ENCODE data around the gene EVA1A.

The EVA1A gene

GRCh38 chr2:75589391-75590105, 28.8 kb upstream of the EVA1A start:
- DNase-seq (ENCODE audit: low spot score): no peak

- no peak for DNase-seq (ENCODE audit: low spot score)
These were observed 27.3 kb upstream of the EVA1A start for GRCh38 chr2:75587954-75588587.

GRCh38 chr2:75586971-75587370, 26.2 kb upstream of the EVA1A start:
- no peak for DNase-seq (ENCODE audit: low spot score)

GRCh38 chr2:75582840-75583239, 22.1 kb upstream of the EVA1A start:
- no peak for DNase-seq (ENCODE audit: low spot score)

GRCh38 chr2:75580606-75581005, 19.9 kb upstream of the EVA1A start:
- DNase-seq (ENCODE audit: low spot score): no peak

GRCh38 chr2:75580156-75580555, 19.4 kb upstream of the EVA1A start:
- DNase-seq (ENCODE audit: low spot score): no peak

- DNase-seq (ENCODE audit: low spot score): no peak
These were observed 18.4 kb upstream of the EVA1A start for GRCh38 chr2:75579186-75579585.

GRCh38 chr2:75577280-75577679, 16.5 kb upstream of the EVA1A start:
- DNase-seq (ENCODE audit: low spot score): no peak

- DNase-seq (ENCODE audit: low spot score): no peak
These were observed 13.4 kb upstream of the EVA1A start for GRCh38 chr2:75574106-75574505.

GRCh38 chr2:75573145-75573878, 12.6 kb upstream of the EVA1A start:
- no peak for DNase-seq (ENCODE audit: low spot score)

GRCh38 chr2:75571730-75572430, 11.1 kb upstream of the EVA1A start:
- DNase-seq (ENCODE audit: low spot score): no peak

GRCh38 chr2:75570948-75571729, 10.4 kb upstream of the EVA1A start:
- DNase-seq (ENCODE audit: low spot score): peak; percentile 60

GRCh38 chr2:75570024-75570947, 9.5 kb upstream of the EVA1A start:
- DNase-seq (ENCODE audit: low spot score): no peak

- DNase-seq (ENCODE audit: low spot score): no peak
These were observed 8.8 kb upstream of the EVA1A start for GRCh38 chr2:75569546-75569945.

GRCh38 chr2:75568174-75568573, 7.4 kb upstream of the EVA1A start:
- DNase-seq (ENCODE audit: low spot score): no peak

- DNase-seq (ENCODE audit: low spot score): no peak
These were observed 5.0 kb upstream of the EVA1A start for GRCh38 chr2:75565472-75566462.

- DNase-seq (ENCODE audit: low spot score): no peak
These were observed 4.1 kb upstream of the EVA1A start for GRCh38 chr2:75564713-75565359.

GRCh38 chr2:75564026-75564688, 3.4 kb upstream of the EVA1A start:
- DNase-seq (ENCODE audit: low spot score): no peak
